H9 (cell line): ENCODE data around the gene STT3B. TPM values are rescaled to one million over a fixed set of nuclear protein-coding genes. Genes with fewer than 3 reads are reported as not detected.
A peak's percentile ranks its signal among the peaks of the same experiment; 100 is the strongest.

Experiments used
- DNase-seq: peaks from one replicate; pipeline ENCODE4 v3.0.0-alpha.2; 2017
- H2AFZ ChIP-seq: one replicate; pipeline ENCODE4 v1.6.1; 2013; ENCODE audit warnings: mild to moderate bottlenecking, low read length, control low read depth, moderate library complexity
- H2AK5ac ChIP-seq: 2 replicates; pipeline ENCODE4 v1.6.1; 2013; ENCODE audit warnings: low read length, control low read depth, mixed read lengths; ENCODE audit not compliant: insufficient read length
- H2BK120ac ChIP-seq: one replicate; pipeline ENCODE4 v1.6.1; 2013; ENCODE audit warnings: low read depth, mild to moderate bottlenecking, low read length, control low read depth, inconsistent platforms; ENCODE audit not compliant: poor library complexity, severe bottlenecking
- H2BK12ac ChIP-seq: 2 replicates; pipeline ENCODE4 v1.6.1; 2013; ENCODE audit warnings: low read length, control low read depth, mixed read lengths, low read depth; ENCODE audit not compliant: insufficient read length
- H2BK15ac ChIP-seq: 2 replicates; pipeline ENCODE4 v1.6.1; 2013; ENCODE audit warnings: low read depth, low read length, control low read depth
- H2BK20ac ChIP-seq: one replicate; pipeline ENCODE4 v1.6.1; 2013; ENCODE audit warnings: low read depth, mild to moderate bottlenecking, low read length, control low read depth, inconsistent platforms; ENCODE audit not compliant: poor library complexity, severe bottlenecking
- H2BK5ac ChIP-seq: 2 replicates; pipeline ENCODE4 v1.6.1; 2013; ENCODE audit warnings: low read length, control low read depth, mixed read lengths; ENCODE audit not compliant: insufficient read length
- H3K14ac ChIP-seq: 2 replicates; pipeline ENCODE4 v1.6.1; 2013; ENCODE audit warnings: low read length, control low read depth; ENCODE audit not compliant: insufficient read depth
- H3K18ac ChIP-seq: 2 replicates; pipeline ENCODE4 v1.6.1; 2013; ENCODE audit warnings: low read depth, mild to moderate bottlenecking, mixed read lengths, low read length, control low read depth; ENCODE audit not compliant: insufficient read length
- H3K23ac ChIP-seq: 2 replicates; pipeline ENCODE4 v1.6.1; 2013; ENCODE audit warnings: low read length, control low read depth, mixed read lengths, low read depth; ENCODE audit not compliant: insufficient read length
- H3K23me2 ChIP-seq: 2 replicates; pipeline ENCODE4 v1.6.1; 2013; ENCODE audit warnings: low read depth, mild to moderate bottlenecking, mixed read lengths, low read length, control low read depth; ENCODE audit not compliant: insufficient read length, poor library complexity, severe bottlenecking
- H3K27ac ChIP-seq: 2 replicates; pipeline ENCODE4 v1.5.1; 2013; ENCODE audit warnings: low read length, control low read depth, mixed read lengths, low read depth; ENCODE audit not compliant: insufficient read length
- H3K27me3 ChIP-seq: 2 replicates; pipeline ENCODE4 v1.6.1; 2013; ENCODE audit warnings: low read length, control low read depth, inconsistent platforms; ENCODE audit not compliant: insufficient read depth
- H3K4ac ChIP-seq: 2 replicates; pipeline ENCODE4 v1.6.1; 2013; ENCODE audit warnings: low read depth, mild to moderate bottlenecking, control low read depth, inconsistent platforms, low read length, moderate library complexity
- H3K4me1 ChIP-seq: 2 replicates; pipeline ENCODE4 v1.6.1; 2013; ENCODE audit warnings: low read length, control low read depth, inconsistent platforms; ENCODE audit not compliant: insufficient read depth
- H3K4me2 ChIP-seq: 2 replicates; pipeline ENCODE4 v1.6.1; 2013; ENCODE audit warnings: low read length, control low read depth, mixed read lengths; ENCODE audit not compliant: insufficient read length, insufficient read depth
- H3K56ac ChIP-seq: 2 replicates; pipeline ENCODE4 v1.6.1; 2013; ENCODE audit warnings: low read depth, mild to moderate bottlenecking, mixed read lengths, low read length, control low read depth; ENCODE audit not compliant: insufficient read length
- H3K79me1 ChIP-seq: 2 replicates; pipeline ENCODE4 v1.6.1; 2013; ENCODE audit warnings: low read depth, mild to moderate bottlenecking, moderate library complexity, low read length, control low read depth, inconsistent platforms; ENCODE audit not compliant: insufficient read depth, poor library complexity, severe bottlenecking
- H3K79me2 ChIP-seq: 2 replicates; pipeline ENCODE4 v1.6.1; 2013; ENCODE audit warnings: low read length, control low read depth, inconsistent platforms; ENCODE audit not compliant: insufficient read depth
- H3K9ac ChIP-seq: 2 replicates; pipeline ENCODE4 v1.6.1; 2013; ENCODE audit warnings: low read length, control low read depth, mixed read lengths; ENCODE audit not compliant: insufficient read length; ENCODE audit errors: extremely low read depth
- H3K9me3 ChIP-seq: one replicate; pipeline ENCODE4 v1.6.1; 2013; ENCODE audit warnings: low read depth, low read length, inconsistent platforms; ENCODE audit not compliant: control insufficient read depth
- H3T11ph ChIP-seq: one replicate; pipeline ENCODE4 v1.6.1; 2013; ENCODE audit warnings: mild to moderate bottlenecking, low read length, control low read depth, inconsistent platforms
- H4K20me1 ChIP-seq: one replicate; pipeline ENCODE4 v1.6.1; 2013; ENCODE audit not compliant: control insufficient read depth, insufficient read length, insufficient read depth
- H4K5ac ChIP-seq: 2 replicates; pipeline ENCODE4 v1.6.1; 2013; ENCODE audit warnings: low read depth, mild to moderate bottlenecking, mixed read lengths, low read length, control low read depth; ENCODE audit not compliant: insufficient read length
- H4K8ac ChIP-seq: replicated peaks from 2 replicates; pipeline ENCODE4 v1.6.1; 2013; ENCODE audit warnings: low read length, control low read depth, mixed read lengths, low read depth; ENCODE audit not compliant: insufficient read length
- H4K91ac ChIP-seq: 2 replicates; pipeline ENCODE4 v1.6.1; 2013; ENCODE audit warnings: low read depth, mild to moderate bottlenecking, moderate library complexity, mixed read lengths, low read length, control low read depth; ENCODE audit not compliant: insufficient read length
- H3K27ac Mint-ChIP-seq, 3 experiments: 2 replicates in 2 of 3; 3 replicates in 1 of 3; pipeline ENCODE4 v1.8.0; 2020 to 2021; ENCODE audit warnings: mixed read lengths in 3 of 3, mild to moderate bottlenecking in 1 of 3, moderate library complexity in 1 of 3
- H3K27me3 Mint-ChIP-seq: 2 replicates; pipeline ENCODE4 v1.8.0; 2021; ENCODE audit warnings: low read depth, mild to moderate bottlenecking, moderate library complexity, mixed read lengths
- H3K36me3 Mint-ChIP-seq, 3 experiments: 2 replicates in 2 of 3; 3 replicates in 1 of 3; pipeline ENCODE4 v1.8.0; 2020 to 2021; ENCODE audit warnings: low read depth in 3 of 3, mixed read lengths in 3 of 3; ENCODE audit not compliant: insufficient read depth in 1 of 3
- H3K4me1 Mint-ChIP-seq, 2 experiments: 2 replicates each; pipeline ENCODE4 v1.8.0; 2020; ENCODE audit warnings: mixed read lengths in 2 of 2
- H3K4me3 Mint-ChIP-seq, 2 experiments: 2 replicates in 1 of 2; 3 replicates in 1 of 2; pipeline ENCODE4 v1.8.0; 2020 to 2021; ENCODE audit warnings: mild to moderate bottlenecking in 2 of 2, mixed read lengths in 2 of 2, moderate library complexity in 1 of 2
- H3K9me3 Mint-ChIP-seq, 2 experiments: 2 replicates in 1 of 2; 3 replicates in 1 of 2; pipeline ENCODE4 v1.8.0; 2020; ENCODE audit warnings: mild to moderate bottlenecking in 2 of 2, mixed read lengths in 2 of 2, moderate library complexity in 1 of 2
- WGBS: extraction: QIAGEN DNeasy Blood & Tissue Kit; methylation state at CpG from one replicate; pipeline ENCODE4 v1.1.7; 2013; ENCODE audit warnings: missing lambda C conversion rate, low lambda C conversion rate, mixed read lengths; ENCODE audit not compliant: insufficient read length; ENCODE audit errors: extremely low coverage; 5-methylcytosine and 5-hydroxymethylcytosine counted together
- total RNA-seq: library from RNA; stranded (reverse); gene quantifications from 2 replicates; pipeline ENCODE4 v1.2.1, GENCODE V29; 2021
- TF ChIP-seq, protein P1 (sequence below): fragments of 200-600 bp; sonication (generic); conservative IDR thresholded peaks from 3 replicates; pipeline ENCODE4 v1.8.0; 2021; ENCODE audit warnings: antibody characterized with exemption, mild to moderate bottlenecking

The STT3B gene
- total RNA-seq, 1 experiment from 2014 or later, result 79.9 TPM

DNA sequence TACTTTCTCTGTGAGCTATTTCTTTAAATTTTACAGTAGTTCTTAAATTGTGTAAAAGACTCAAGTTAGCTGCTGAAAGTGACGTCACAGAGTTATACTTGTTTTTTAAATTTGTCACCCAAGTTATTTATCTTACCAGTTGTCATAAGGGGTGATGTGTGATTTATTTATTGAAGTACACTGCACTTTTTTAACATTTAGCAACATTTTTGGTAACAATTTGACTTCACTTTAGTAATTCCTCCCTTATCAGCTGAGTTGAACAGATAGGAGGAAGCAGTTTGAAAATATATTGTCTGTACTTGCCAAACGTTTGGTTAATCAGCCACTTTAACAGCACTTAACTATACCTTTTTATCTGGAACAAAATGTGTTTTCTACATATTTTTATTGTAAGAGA, 3.8 kb downstream of the STT3B start:
- Mint-ChIP-seq H3K27ac (no peak overlapping the region), H3K4me1 (peaks cover 53 to 57% of the 10 kb centered on the region in 2 experiments), H3K27me3 (no peaks in the 10 kb centered on the region), H3K4me3 (peak overlapping the region in 1 of 2 experiments; percentile 2; a peak in 1 of 5 replicates), H3K9me3 (no peaks in the 10 kb centered on the region; a peak in 1 of 5 replicates), H3K36me3 (no peaks in the 10 kb centered on the region; a peak in 1 of 7 replicates)
- WGBS, result no CpG with 5 or more reads among the region's 2 CpGs
- Histone ChIP-seq H3K56ac (no peak overlapping the region), H4K8ac (no peak overlapping the region), H2AK5ac (no peak overlapping the region), H3K79me2 (peaks cover 27% of the 10 kb centered on the region; the same call in 1 of the 2 replicates), H3K4me1 (peaks cover 4% of the 10 kb centered on the region; the same call in 1 of the 2 replicates), H3K23ac (no peak overlapping the region), H3K4ac (no peak overlapping the region), H3K18ac (no peak overlapping the region), H3K27me3 (no peaks in the 10 kb centered on the region), H3T11ph (no peak overlapping the region), H4K5ac (no peak overlapping the region), H3K4me2 (no peak overlapping the region), H2BK20ac (no peak overlapping the region), H2BK15ac (no peak overlapping the region), H2BK5ac (no peak overlapping the region), H3K27ac (no peak overlapping the region), H3K79me1 (no peaks in the 10 kb centered on the region), H4K91ac (no peak overlapping the region), H3K9me3 (no peaks in the 10 kb centered on the region), H3K9ac (no peak overlapping the region), H2BK120ac (no peak overlapping the region), H3K23me2 (peaks cover 8% of the 10 kb centered on the region), H4K20me1 (no peaks in the 10 kb centered on the region), H2BK12ac (no peak overlapping the region), H3K14ac (no peak overlapping the region), H2AFZ (no peak overlapping the region)
- DNase-seq, result no peak
- TF ChIP-seq, protein P1, sequence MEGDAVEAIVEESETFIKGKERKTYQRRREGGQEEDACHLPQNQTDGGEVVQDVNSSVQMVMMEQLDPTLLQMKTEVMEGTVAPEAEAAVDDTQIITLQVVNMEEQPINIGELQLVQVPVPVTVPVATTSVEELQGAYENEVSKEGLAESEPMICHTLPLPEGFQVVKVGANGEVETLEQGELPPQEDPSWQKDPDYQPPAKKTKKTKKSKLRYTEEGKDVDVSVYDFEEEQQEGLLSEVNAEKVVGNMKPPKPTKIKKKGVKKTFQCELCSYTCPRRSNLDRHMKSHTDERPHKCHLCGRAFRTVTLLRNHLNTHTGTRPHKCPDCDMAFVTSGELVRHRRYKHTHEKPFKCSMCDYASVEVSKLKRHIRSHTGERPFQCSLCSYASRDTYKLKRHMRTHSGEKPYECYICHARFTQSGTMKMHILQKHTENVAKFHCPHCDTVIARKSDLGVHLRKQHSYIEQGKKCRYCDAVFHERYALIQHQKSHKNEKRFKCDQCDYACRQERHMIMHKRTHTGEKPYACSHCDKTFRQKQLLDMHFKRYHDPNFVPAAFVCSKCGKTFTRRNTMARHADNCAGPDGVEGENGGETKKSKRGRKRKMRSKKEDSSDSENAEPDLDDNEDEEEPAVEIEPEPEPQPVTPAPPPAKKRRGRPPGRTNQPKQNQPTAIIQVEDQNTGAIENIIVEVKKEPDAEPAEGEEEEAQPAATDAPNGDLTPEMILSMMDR, result no peak
